ENCODE data around the gene ZNF691. TPM values are rescaled to one million over a fixed set of nuclear protein-coding genes. Genes with fewer than 3 reads are reported as not detected.
A peak's percentile ranks its signal among the peaks of the same experiment; 100 is the strongest.
"Not testable (repeated sequence)": the region's sequence is repeated elsewhere in the genome, so short reads cannot be mapped to it uniquely, and the experiment has no call there.

The ZNF691 gene
- total RNA-seq, 2 donors from 2014 or later, result 7.5 to 8.8 TPM

DNA sequence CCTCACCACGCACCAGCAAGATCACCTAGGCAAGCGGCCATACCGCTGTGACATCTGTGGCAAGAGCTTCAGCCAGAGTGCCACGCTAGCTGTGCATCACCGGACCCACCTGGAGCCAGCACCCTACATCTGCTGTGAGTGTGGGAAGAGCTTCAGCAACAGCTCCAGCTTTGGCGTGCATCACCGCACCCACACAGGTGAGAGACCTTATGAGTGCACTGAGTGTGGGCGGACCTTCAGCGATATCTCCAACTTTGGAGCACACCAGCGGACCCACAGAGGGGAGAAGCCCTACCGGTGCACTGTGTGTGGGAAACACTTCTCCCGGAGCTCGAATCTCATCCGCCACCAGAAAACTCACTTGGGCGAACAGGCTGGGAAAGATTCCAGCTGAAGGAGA, 5.0 kb downstream of the ZNF691 start:
- ATAC-seq (no peak), DNase-seq (no peak)
- intact Hi-C loops (cut with DNase I), result no loop called here

DNA sequence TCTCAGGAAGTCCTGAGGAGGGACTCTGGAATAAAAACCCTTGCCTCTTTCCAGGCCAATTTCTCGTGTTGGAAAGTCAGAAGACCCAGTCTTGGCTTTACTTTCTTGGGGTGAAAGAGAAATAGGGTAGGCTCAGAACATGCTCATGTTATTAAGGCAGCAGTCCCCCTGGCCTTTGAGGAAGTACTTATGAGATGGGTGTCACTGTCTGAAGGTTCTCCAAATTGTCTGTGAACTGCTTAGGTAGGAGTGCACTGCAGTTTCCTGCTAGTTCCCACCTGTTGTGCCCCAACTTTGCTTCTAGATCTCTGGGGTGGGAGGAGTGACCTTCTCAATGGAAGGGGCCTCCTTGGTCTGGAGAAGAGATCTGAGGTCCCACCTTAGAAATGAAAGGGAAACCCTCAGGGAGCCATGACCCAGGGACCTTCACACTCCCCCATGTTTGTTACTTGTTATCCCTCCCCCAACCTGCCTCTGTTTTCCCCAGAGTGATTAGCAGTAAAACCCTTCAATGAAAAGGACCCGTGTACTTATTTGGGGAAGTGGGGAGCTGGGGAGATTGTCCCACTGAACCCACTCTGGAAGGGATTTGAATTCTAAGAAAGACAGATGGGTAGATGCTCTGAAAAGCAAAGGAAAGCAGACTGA, 5.7 kb downstream of the ZNF691 start:
- no peak for ATAC-seq
- intact Hi-C loops (cut with DNase I), result no loop called here

DNA sequence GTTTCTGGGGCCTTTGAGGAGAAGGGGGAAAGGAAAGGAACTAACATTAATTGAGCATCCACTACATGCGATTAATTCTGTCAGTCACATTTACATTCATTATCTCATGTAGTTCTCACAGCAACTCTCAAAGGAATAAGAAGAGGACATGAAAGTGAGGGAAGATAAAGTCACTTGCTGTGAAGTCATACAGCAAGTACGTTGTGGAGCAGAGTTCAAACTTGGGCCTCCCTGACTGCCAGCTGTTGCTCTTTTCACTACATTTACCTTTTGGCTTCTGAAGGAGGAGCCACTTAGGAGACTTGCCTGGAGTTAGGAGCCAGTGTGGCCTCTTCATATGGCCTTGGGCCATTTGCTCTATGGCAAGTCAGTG, 6.2 kb downstream of the ZNF691 start:
- intact Hi-C loops (cut with DNase I), result no loop called here
- ATAC-seq (peak in 1 of 2 donors; percentile 51), DNase-seq (no peak)

More for the DNA sequence above, 5.7 kb downstream of the ZNF691 start:
- no peak for DNase-seq

DNA sequence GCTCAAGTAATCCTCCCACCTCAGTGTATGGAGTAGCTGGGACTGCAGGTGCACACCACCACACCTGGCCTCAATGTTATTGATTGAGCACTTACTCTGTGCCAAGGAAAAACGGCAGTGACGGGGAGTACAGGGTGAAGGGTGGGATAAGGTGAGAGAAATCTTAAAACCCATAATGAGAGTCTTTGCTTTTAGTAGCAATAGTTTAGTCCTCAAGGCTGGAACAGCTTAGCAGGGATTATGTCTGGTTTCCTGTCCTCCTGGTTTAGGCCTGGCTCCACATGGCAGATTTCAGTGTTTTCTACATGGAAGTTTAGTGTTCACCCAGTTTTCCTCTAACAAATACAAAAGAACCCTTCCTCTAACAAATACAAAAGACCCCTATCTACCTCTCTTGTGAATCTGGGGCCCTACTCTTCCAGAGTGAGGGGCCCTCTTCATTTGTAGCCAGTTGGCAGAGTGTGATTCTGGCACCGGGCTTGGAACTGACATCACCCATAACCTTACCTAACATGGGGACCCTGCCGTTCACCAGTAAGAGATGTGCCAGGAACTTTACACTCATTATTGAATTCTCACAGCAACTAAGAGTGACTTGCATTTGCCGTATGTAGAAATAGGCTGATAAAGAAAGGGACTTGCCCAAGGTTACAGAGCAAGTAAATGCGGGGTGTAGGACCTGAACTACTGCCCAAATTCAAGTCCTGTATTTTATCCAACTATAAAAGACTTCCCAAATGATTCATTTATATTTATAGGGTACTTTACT, 6.9 kb downstream of the ZNF691 start:
- ATAC-seq, result peak in 1 of 2 donors; percentile 75
- intact Hi-C loops (cut with DNase I), result no loop called here
- no peak for DNase-seq

DNA sequence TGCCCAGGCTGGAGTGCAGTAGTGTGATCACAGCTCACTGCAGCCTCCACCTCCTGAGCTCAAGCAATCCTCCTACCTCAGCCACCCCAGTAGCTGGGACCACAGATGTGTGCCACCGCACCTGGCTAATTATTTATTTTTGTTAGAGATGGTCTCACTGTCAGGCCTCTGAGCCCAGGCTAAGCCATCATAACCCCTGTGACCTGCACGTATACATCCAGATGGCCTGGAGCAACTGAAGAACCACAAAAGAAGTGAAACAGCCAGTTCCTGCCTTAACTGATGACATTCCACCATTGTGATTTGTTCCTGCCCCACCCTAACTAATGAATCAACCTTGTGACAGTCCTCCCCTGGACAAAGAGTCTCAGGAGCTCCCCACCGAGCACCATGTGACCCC, 10.1 kb downstream of the ZNF691 start:
- intact Hi-C loops (cut with DNase I); ATAC-seq; DNase-seq: not testable (repeated sequence)

DNA sequence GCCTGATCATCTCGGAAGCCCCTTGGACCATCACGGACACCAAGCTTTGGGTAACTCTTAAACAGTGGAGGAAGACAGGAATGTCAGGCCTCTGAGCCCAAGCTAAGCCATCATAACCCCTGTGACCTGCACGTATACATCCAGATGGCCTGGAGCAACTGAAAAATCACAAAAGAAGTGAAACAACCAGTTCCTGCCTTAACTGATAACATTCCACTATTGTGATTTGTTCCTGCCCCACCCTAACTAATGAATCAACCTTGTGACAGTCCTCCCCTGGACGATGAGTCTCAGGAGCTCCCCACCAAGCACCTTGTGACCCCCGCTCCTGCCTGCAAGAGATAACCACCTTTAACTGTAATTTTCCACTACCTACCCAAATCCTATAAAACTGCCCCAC, 13.0 kb downstream of the ZNF691 start:
- ATAC-seq; intact Hi-C loops (cut with DNase I); DNase-seq: not testable (repeated sequence)

GRCh38 chr1:42860339-42861013, 14.1 kb downstream of the ZNF691 start:
- no peak for DNase-seq

DNA sequence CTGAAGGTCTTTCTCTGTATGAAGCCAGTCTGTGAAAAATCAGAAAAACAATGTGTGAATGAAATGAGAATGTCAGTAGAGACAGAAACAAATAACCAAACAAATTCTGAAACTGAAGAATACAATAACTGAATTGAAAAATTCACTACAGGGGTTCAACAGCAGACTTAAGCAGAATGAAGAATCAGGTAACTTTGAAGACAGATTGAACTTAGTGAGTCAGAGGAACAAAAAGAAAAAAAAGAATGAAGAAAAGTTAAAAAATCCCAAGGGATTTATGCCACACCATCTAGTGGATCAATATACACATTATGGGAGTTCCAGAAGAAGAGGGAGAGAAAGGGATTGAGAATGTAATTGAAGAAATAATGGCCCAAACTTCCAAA, 14.6 kb downstream of the ZNF691 start:
- no peak for ATAC-seq
- intact Hi-C loops (cut with DNase I), result no loop called here
- no peak for DNase-seq

More at GRCh38 chr1:42860339-42861013, 14.1 kb downstream of the ZNF691 start:
- intact Hi-C loops (cut with DNase I), result no loop called here
- ATAC-seq, result no peak

DNA sequence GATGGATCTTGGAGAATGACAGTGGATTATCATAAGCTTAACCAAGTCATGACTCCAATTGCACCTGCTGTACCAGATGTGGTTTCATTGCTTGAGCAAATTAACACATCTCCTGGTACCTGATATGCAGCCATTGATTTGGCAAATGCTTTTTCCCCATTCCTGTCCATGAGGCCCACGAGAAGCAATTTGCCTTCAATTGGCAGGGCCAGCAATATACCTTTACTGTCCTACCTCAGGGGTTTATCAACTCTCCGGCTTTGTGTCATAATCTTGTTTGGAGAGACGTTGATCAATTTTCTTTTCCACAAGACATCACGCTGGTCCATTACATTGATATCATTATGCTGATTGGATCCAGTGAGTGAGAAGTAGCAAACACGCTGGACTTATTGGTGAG, 20.1 kb downstream of the ZNF691 start:
- intact Hi-C loops (cut with DNase I), result no loop called here
- no peak for ATAC-seq
- no peak for DNase-seq

GRCh38 chr1:42868466-42868865, 22.1 kb downstream of the ZNF691 start:
- DNase-seq; intact Hi-C loops (cut with DNase I): not testable (repeated sequence)

GRCh38 chr1:42869254-42869653, 22.8 kb downstream of the ZNF691 start:
- ATAC-seq; DNase-seq; intact Hi-C loops (cut with DNase I): not testable (repeated sequence)

More at GRCh38 chr1:42868466-42868865, 22.1 kb downstream of the ZNF691 start:
- ATAC-seq, result not testable (repeated sequence)

DNA sequence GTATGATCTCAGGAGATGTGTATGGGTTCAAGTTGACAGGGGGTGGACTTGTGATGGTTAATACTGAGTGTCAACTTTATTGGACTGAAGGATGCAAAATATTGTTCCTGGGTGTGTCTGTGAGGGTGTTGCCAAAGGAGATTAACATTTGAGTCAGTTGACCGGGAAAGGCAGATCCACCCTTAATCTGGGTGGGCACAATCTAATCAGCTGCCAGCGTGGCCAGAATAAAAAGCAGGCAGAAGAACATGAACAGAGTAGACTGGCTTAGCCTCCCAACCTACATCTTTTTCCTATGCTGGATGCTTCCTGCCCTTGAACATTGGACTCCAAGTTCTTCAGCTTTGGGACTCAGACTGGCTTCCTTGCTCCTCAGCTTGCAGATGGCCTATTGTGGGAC, 23.3 kb downstream of the ZNF691 start:
- intact Hi-C loops (cut with DNase I); DNase-seq; ATAC-seq: not testable (repeated sequence)

- DNase-seq; ATAC-seq; intact Hi-C loops (cut with DNase I): not testable (repeated sequence)
These were observed 26.7 kb downstream of the ZNF691 start for GRCh38 chr1:42873108-42873507.

- DNase-seq, result no peak
- intact Hi-C loops (cut with DNase I), result no loop called here
- no peak for ATAC-seq
These were observed 27.3 kb downstream of the ZNF691 start for GRCh38 chr1:42873670-42874069.

- DNase-seq (no peak), ATAC-seq (no peak)
- intact Hi-C loops (cut with DNase I), result no loop called here
These were observed 29.6 kb downstream of the ZNF691 start for GRCh38 chr1:42876009-42876408.

DNA sequence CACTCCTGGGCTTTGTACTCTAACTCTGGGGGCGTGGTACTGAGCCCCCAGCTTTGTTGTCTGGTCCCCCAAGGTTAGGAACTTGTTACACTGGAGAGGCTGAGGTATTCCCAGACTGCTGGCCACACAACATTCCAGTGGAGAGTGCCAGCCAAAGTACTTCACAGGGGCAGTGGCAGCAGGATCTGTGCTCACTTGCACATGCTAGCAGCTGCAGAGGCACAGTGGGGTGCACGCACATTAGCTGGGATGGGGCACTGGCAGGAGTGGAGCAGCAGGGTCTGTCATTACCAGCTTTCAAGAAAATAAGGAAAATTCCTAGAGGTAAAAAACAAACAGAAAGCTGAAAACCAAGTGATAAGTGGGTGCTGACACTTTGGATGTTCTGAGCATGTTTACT, 31.0 kb downstream of the ZNF691 start:
- intact Hi-C loops (cut with DNase I), result no loop called here
- no peak for ATAC-seq
- DNase-seq, result no peak

DNA sequence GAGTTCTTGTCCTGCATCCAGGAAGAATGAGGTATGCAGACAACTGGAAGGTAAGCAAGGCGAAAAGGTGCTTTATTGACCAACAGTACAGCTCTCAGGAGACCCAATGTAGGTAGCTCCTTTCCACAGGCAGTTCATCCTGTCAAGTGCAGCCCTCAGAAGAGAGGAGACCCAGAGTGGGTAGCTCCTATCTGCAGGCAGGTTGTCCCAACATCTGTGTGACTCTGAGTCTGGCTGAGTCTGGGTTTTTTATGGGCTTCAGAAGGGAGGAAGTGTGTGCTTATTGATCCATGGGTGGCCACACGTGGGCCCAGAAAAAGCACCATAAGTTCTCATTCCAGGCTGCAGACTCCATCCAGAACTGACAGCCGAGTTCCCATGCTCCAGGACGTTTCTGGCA, 34.0 kb downstream of the ZNF691 start:
- intact Hi-C loops (cut with DNase I), result no loop called here
- DNase-seq (no peak), ATAC-seq (no peak)

GRCh38 chr1:42886046-42886739, 39.8 kb downstream of the ZNF691 start:
- intact Hi-C loops (cut with DNase I), result no loop called here
- no peak for ATAC-seq
- DNase-seq, result no peak

GRCh38 chr1:42886800-42887199, 40.4 kb downstream of the ZNF691 start:
- intact Hi-C loops (cut with DNase I), result no loop called here
- DNase-seq, result no peak
- ATAC-seq, result no peak

DNA sequence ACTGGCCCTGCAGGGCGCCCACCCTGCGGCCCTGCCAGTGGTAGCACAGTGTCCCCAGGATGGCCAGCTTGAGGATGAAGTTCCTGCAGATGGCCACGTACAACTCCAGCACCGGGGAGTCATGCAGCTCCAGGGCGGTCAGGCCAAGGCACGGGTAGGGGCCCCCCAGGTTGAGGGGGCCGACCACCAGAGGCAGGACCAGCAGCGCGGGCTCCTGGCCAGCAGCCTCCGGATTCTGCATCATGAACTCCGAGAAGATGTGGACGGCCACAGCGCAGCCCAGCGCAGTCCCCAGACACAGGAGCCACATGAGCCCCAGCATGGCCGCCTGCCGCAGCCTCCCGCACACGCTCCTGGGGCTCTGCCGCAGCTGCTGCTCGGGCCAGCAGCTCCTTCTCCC, 41.0 kb downstream of the ZNF691 start:
- DNase-seq (no peak), ATAC-seq (no peak)
- intact Hi-C loops (cut with DNase I), result no loop called here
